Urothelium cell line (cell line): Measurements from ENCODE around the gene TREH.
"Not testable (repeated sequence)": the region's sequence is repeated elsewhere in the genome, so short reads cannot be mapped to it uniquely, and the experiment has no call there.

Source experiments
- DNase-seq: peaks from one replicate; pipeline ENCODE4 v3.0.0; 2011; ENCODE audit warnings: low spot score, mixed read lengths
- FAIRE-seq: peaks from 2 replicates; lab custom pipeline; 2011; peaks lifted over from hg19 to GRCh38; lab: Jason Lieb, UNC

The TREH gene

GRCh38 chr11:118679483-118679882 lies at the start of gene TREH:
TSS of gene TREH (minus strand) at chr11:118679650. CDS start at chr11:118679627, 23 bp downstream.
- no peak for DNase-seq
- FAIRE-seq, result no peak

GRCh38 chr11:118728112-118728511 lies 48.7 kb upstream of the TREH start:
- not testable (repeated sequence) for FAIRE-seq, DNase-seq

GRCh38 chr11:118727721-118728066 lies 48.2 kb upstream of the TREH start:
- FAIRE-seq, DNase-seq: not testable (repeated sequence)

GRCh38 chr11:118727001-118727720 lies 47.7 kb upstream of the TREH start:
- DNase-seq, FAIRE-seq: not testable (repeated sequence)

GRCh38 chr11:118721478-118722015 lies 42.1 kb upstream of the TREH start:
- DNase-seq, FAIRE-seq: not testable (repeated sequence)

- not testable (repeated sequence) for DNase-seq, FAIRE-seq
Measured at GRCh38 chr11:118720740-118721139, 41.3 kb upstream of the TREH start.

GRCh38 chr11:118720078-118720477 lies 40.6 kb upstream of the TREH start:
- not testable (repeated sequence) for FAIRE-seq, DNase-seq

GRCh38 chr11:118718562-118718961 lies 39.1 kb upstream of the TREH start:
- not testable (repeated sequence) for FAIRE-seq

GRCh38 chr11:118717733-118718132 lies 38.3 kb upstream of the TREH start:
- not testable (repeated sequence) for FAIRE-seq, DNase-seq

More at GRCh38 chr11:118718562-118718961, 39.1 kb upstream of the TREH start:
- DNase-seq, result not testable (repeated sequence)

GRCh38 chr11:118717221-118717620 lies 37.8 kb upstream of the TREH start:
- FAIRE-seq, DNase-seq: not testable (repeated sequence)

GRCh38 chr11:118715837-118716260 lies 36.4 kb upstream of the TREH start:
- FAIRE-seq, result no peak
- DNase-seq, result no peak

GRCh38 chr11:118715245-118715831 lies 35.9 kb upstream of the TREH start:
- DNase-seq (no peak), FAIRE-seq (no peak)

- DNase-seq, result no peak
- no peak for FAIRE-seq
Measured at GRCh38 chr11:118714816-118715215, 35.4 kb upstream of the TREH start.

- not testable (repeated sequence) for FAIRE-seq, DNase-seq
Measured at GRCh38 chr11:118714416-118714815, 35.0 kb upstream of the TREH start.

- no peak for DNase-seq
- FAIRE-seq, result no peak
Measured at GRCh38 chr11:118708296-118708695, 28.8 kb upstream of the TREH start.

- FAIRE-seq, result no peak
- no peak for DNase-seq
Measured at GRCh38 chr11:118706546-118706825, 27.0 kb upstream of the TREH start.

- no peak for DNase-seq
- FAIRE-seq, result no peak
Measured at GRCh38 chr11:118705791-118706545, 26.5 kb upstream of the TREH start.

GRCh38 chr11:118705111-118705741 lies 25.8 kb upstream of the TREH start:
- DNase-seq (no peak), FAIRE-seq (no peak)

GRCh38 chr11:118703563-118704106 lies 24.2 kb upstream of the TREH start:
- DNase-seq, result no peak
- FAIRE-seq, result no peak

GRCh38 chr11:118699506-118700220 lies 20.2 kb upstream of the TREH start:
- FAIRE-seq (no peak), DNase-seq (no peak)
